ENCODE data around the gene CDCP1. TPM values are rescaled to one million over a fixed set of nuclear protein-coding genes. Genes with fewer than 3 reads are reported as not detected.

CDCP1 gene
- total RNA-seq, 1 donor from 2014 or later: 0.15 TPM

- Mint-ChIP-seq H3K27ac (ENCODE audit: unreplicated experiment) (no peak overlapping the region), H3K9me3 (ENCODE audit: low read depth) (peaks cover 2% of the 10 kb centered on the region), H3K36me3 (ENCODE audit: low read depth) (no peaks in the 10 kb centered on the region), H3K4me1 (ENCODE audit: low read depth) (peaks cover 21% of the 10 kb centered on the region), H3K27me3 (ENCODE audit: low read depth) (peaks cover 2% of the 10 kb centered on the region), H3K4me3 (ENCODE audit: unreplicated experiment) (no peak overlapping the region)
- no peak for TF ChIP-seq CTCF (IDR thresholded peaks at IDR 0.05)
- no peak for DNase-seq (ENCODE audit: low spot score)
Measured at GRCh38 chr3:45093176-45093575, 53.0 kb downstream of the CDCP1 start.

- TF ChIP-seq CTCF (IDR thresholded peaks at IDR 0.05): peak; percentile 18
- Mint-ChIP-seq H3K4me1 (ENCODE audit: low read depth) (peaks cover 21% of the 10 kb centered on the region), H3K27ac (ENCODE audit: unreplicated experiment) (peak overlapping the region; percentile 46), H3K9me3 (ENCODE audit: low read depth) (peaks cover 2% of the 10 kb centered on the region), H3K4me3 (ENCODE audit: unreplicated experiment) (no peak overlapping the region), H3K36me3 (ENCODE audit: low read depth) (no peaks in the 10 kb centered on the region), H3K27me3 (ENCODE audit: low read depth) (peaks cover 2% of the 10 kb centered on the region)
- DNase-seq (ENCODE audit: low spot score): no peak
Measured at GRCh38 chr3:45092132-45093031, 53.8 kb downstream of the CDCP1 start.

- no peak for DNase-seq (ENCODE audit: low spot score)
- Mint-ChIP-seq H3K9me3 (ENCODE audit: low read depth) (no peaks in the 10 kb centered on the region), H3K4me1 (ENCODE audit: low read depth) (peaks cover 26% of the 10 kb centered on the region), H3K36me3 (ENCODE audit: low read depth) (no peaks in the 10 kb centered on the region), H3K4me3 (ENCODE audit: unreplicated experiment) (no peak overlapping the region), H3K27me3 (ENCODE audit: low read depth) (peaks cover 2% of the 10 kb centered on the region), H3K27ac (ENCODE audit: unreplicated experiment) (no peak overlapping the region)
- no peak for TF ChIP-seq CTCF (IDR thresholded peaks at IDR 0.05)
Measured at GRCh38 chr3:45090855-45091254, 55.3 kb downstream of the CDCP1 start.

- no peak for TF ChIP-seq CTCF (IDR thresholded peaks at IDR 0.05)
- DNase-seq (ENCODE audit: low spot score): no peak
- no peaks in the 10 kb centered on the region for H3K36me3 Mint-ChIP-seq (ENCODE audit: low read depth)
- H3K27me3 Mint-ChIP-seq (ENCODE audit: low read depth): peaks cover 2% of the 10 kb centered on the region
- H3K4me1 Mint-ChIP-seq (ENCODE audit: low read depth): peaks cover 43% of the 10 kb centered on the region
- H3K9me3 Mint-ChIP-seq (ENCODE audit: low read depth): no peaks in the 10 kb centered on the region
- H3K27ac Mint-ChIP-seq (ENCODE audit: unreplicated experiment): no peak overlapping the region
- no peak overlapping the region for H3K4me3 Mint-ChIP-seq (ENCODE audit: unreplicated experiment)
Measured at GRCh38 chr3:45088543-45089358, 57.4 kb downstream of the CDCP1 start.

GRCh38 chr3:45087155-45087554 lies 59.0 kb downstream of the CDCP1 start:
- no peak for TF ChIP-seq CTCF (IDR thresholded peaks at IDR 0.05)
- Mint-ChIP-seq H3K9me3 (ENCODE audit: low read depth) (no peaks in the 10 kb centered on the region), H3K27ac (ENCODE audit: unreplicated experiment) (no peak overlapping the region), H3K27me3 (ENCODE audit: low read depth) (no peaks in the 10 kb centered on the region), H3K4me1 (ENCODE audit: low read depth) (peaks cover 46% of the 10 kb centered on the region), H3K4me3 (ENCODE audit: unreplicated experiment) (no peak overlapping the region), H3K36me3 (ENCODE audit: low read depth) (no peaks in the 10 kb centered on the region)
- DNase-seq (ENCODE audit: low spot score): no peak

Measured in chondrocyte (in vitro differentiated cells).